Measurements from ENCODE around the gene OSBPL1A.

The OSBPL1A gene

DNA sequence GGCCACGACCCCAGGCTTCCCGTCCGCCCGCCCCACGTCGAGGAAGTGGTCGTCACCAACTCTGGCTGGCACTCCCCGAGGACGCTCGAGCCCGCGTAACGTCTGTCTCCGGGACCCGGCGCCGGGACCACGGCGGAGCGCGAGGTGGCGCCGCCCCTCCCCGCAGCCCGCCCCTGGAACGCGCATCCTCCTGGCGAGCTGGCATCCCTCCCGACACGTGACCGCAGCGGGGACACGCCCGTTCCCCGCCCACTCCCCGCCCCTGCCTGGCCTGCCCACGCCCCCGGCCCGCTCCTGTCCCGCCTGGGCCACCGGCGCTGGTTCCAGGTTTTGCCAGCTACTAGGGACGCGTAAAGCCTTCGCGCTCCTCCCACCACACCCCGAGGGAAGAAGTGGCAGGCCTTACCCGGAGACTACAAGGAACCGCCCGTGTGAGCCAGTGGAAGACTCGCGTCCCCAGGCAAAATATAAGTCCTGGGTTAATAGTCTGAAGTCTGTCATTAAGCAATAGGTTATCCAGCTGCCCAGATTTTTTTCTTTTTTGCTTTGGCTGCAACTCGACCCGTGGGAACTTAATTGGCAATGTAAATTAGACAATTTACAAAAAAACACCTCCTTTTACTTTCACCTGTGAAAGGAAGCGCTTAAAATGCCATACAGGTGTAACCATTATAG, at the start of gene OSBPL1A:
OSBPL1A (minus strand) TSS at position 131 of the 675 bp plus-strand sequence. CDS start 20,291 bp downstream, outside the sequence.
- peak; percentile 99 for DNase-seq

- DNase-seq = no peak
These were observed 49.4 kb upstream of the OSBPL1A start for GRCh38 chr18:24446953-24447538.

GRCh38 chr18:24446453-24446852, 48.8 kb upstream of the OSBPL1A start:
- DNase-seq = no peak

DNA sequence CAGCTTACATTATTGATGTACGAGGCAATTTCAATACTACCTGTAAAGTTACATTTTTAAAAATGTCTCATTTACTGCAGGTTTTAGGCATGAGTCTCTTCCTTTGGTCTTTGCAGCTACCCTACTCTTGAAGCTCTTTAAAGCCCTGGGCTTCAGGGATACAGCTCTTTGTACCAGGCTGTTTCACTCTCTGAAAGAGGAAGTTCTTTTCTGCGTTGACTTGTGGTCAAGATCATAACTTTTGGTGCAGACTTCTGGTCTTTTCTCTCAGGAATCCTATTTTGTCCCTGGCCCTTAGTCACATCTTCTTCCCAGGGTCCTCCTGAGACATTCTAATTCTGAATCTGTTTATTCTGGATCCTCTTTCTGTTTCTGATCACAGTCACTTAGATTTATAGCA, 46.2 kb upstream of the OSBPL1A start:
- DNase-seq = peak; percentile 92

GRCh38 chr18:24436939-24437338, 39.3 kb upstream of the OSBPL1A start:
- DNase-seq = no peak

DNA sequence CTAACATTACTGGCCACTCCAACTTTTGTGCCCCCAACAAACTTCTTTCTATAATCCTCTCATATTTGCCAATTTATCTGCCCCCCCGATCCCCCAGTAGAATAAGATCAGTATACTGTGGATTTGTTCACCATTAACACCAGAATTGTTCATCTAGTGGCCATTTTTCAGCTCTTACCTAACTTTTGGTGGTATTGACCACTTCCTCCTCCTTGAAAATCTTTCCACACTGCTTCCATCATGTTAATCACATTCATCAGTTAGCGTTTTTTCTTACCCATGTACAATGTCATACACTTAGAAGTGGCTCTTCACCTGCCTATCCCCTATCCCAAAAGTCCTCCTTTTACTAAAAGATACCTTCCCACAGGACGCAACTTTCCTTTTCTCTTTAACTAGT, 35.0 kb upstream of the OSBPL1A start:
- no peak for DNase-seq

DNA sequence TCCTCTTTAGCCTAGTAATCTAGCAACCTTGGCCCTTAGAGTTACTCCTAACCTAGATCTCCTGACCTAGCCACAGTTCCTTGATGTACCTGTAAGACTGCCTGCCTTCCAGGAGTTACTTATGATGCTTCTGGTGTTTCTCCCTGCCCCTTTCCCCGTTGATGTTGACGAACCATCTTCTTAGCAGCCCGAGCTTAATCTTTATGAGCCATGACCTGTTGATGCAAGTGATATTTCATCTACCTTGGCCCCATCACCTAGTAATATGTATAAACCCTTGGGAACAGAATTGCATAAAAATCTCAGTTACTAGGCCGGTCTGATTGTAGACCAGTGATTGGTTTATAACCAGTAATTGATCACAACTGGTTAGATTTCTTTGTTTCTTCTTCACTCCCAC, 31.6 kb upstream of the OSBPL1A start:
- DNase-seq = no peak

DNA sequence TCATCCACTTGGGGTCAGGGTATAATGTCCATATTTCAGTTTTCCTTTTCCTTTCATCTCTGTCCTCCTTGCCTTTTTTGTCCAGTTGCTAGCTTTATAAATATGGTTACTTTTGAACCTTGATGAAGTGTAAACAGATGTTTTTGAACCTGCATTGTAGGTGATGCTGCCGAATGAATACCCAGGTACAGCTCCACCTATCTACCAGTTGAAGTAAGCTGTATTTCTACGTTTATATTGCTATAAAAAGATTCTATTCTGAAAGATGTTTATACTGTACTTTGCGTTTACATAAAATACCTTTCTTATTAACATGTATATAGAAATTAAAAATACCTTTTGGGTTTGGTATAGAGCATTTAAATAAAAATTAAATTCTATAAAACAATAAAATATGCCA, 31.1 kb upstream of the OSBPL1A start:
- DNase-seq = peak; percentile 31

GRCh38 chr18:24427484-24427883, 29.9 kb upstream of the OSBPL1A start:
- peak; percentile 70 for DNase-seq

- DNase-seq = peak; percentile 96
These were observed 29.0 kb upstream of the OSBPL1A start, which contains the start of gene IMPACT for GRCh38 chr18:24426398-24427294. Gene IMPACT, plus strand, starts transcription at chr18:24426670. Its CDS starts 87 bp downstream, at chr18:24426757.

DNA sequence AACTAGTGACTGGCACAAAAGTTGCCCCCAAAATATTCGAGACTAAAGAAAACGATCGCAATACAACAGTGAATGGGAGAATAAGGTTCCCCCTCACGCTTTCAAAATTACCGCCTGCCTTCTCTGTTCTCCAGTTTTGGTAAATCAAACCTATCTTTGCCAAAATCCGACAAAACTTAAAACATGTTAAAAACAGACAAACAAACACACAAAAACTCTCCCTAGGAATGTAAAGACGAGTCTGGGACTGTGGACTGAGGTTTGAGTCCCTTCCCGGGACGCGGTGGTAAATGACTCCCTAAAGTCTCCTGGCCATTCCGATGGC, 28.4 kb upstream of the OSBPL1A start:
- no peak for DNase-seq

DNA sequence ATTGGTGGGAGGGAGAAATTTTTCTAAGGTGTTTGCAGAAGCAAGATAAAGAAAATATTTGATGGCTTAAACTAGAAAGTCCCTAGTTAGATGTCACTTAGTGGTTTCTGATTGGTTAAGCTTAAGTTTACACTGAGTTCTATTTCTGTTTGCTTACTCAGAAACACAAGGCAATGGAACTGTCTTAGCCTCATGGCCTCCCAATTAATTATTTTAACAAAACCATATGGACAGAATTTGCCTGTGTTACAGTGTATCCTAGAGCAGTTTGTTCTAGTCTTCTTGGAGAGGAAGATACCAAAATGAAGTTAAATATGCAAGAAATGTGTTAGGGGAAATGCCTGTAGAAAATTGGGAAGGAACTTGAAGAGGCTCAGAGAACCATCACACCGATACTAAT, 24.2 kb upstream of the OSBPL1A start:
- DNase-seq = no peak

GRCh38 chr18:24420551-24420950, 22.9 kb upstream of the OSBPL1A start:
- DNase-seq = no peak

DNA sequence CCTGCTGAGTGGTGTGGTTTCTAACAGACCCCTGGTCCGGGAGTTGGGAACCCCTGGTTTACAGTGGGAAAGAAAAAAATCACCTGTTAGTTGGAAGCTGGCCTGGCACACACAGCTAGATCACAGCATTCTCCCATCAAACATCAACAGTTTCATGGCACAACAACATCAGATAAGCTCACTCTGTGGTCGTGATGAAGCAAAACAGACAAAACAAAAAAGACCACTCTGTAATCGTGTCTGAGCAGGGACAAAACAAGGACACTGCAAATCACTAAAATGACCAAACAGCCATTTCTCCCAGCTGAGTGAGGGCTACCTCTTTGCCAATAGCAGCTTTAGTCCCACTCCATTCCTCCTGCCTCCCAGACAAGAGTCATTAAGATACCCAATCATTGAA, 19.9 kb upstream of the OSBPL1A start:
- peak; percentile 79 for DNase-seq

- no peak for DNase-seq
These were observed 16.9 kb upstream of the OSBPL1A start for GRCh38 chr18:24414349-24415003.

DNA sequence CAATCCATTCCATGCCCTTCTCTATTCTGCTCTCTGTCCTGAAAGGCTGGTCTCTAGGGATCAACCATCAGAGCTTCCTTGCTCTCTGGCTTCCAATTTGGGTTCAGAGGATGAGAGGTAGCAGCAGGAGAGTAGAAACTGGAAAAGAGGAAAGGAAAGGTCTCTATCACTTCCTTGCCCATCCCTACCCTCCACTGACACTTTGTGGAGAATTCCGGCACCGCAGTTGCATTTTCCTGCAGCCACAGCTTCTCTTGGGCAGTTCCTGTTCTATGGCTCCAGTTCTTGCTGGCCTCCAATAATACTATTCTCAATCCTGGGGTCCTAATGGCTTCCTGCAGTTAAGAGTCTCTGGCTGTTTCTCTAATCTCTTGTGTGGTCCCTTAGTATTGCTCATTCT, 15.5 kb upstream of the OSBPL1A start:
- peak; percentile 29 for DNase-seq

DNA sequence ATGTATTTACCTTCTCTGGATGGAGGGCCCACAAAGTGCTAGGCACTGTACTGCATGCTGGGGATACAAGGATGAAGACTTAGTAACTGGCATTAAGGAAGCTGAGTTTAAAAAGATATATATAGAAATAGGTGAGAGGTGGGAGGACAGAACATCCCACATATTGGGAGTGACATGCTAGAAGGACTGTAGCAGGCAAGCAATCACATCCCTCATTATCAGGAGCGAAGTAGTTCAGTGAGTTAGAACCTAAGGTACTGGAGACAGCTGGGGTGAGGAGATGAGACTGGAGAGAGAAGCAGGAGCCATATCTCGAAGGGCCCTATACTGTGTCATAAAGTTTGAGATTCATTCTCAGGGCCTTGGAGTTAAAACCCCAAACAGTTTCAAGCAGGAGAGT, 10.9 kb upstream of the OSBPL1A start:
- no peak for DNase-seq

- no peak for DNase-seq
These were observed 7.0 kb upstream of the OSBPL1A start for GRCh38 chr18:24404591-24404990.

DNA sequence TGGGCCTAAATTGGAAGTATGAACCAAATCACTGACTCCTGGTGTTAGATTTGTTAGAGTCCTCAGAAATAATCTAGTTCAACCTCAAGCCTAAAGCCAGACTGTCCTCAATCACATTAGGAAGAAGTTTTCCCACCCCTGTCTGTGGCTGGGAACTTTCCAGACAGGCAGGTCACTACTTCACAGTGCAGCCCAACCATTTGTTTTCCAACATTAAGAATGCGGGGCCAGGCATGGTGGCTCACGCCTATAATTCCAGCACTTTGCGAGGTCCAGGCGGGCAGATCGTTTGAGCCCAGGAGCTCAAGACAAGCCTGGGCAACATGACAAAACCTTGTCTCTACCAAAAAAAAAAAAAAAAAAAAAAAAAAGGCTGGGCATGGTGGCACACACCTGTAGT, 5.5 kb upstream of the OSBPL1A start:
- DNase-seq = no peak

DNA sequence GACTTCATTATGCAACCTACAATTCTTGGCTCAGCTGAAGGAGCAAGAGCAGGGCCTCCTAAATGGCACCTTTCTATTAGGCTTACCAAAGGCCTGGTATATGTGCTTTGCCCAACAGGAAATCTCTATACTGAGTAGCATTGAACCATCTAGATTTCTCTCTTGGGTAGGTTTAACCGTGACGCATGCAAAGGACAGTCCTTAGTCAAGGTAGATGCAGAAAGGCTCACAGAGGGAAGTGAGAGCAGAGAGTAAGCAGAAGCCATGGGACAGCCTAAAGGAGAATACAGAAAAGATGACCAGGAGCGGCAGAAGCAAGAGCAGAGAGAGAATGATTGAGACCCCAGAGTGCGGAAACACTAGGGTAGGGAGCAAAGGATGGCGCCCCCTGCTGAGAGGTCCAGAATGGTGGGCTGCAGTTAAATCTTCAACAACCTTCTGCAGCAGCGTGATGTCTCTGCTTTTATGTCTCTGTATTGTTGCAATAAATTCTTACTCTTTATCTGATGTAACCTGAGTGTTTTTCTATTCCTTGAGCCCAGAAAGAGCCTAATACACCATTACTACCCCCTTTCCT, 4.7 kb upstream of the OSBPL1A start:
- DNase-seq = peak; percentile 38

GRCh38 chr18:24400587-24400986, 3.0 kb upstream of the OSBPL1A start:
- no peak for DNase-seq

- no peak for DNase-seq
These were observed 916 bp upstream of the OSBPL1A start for GRCh38 chr18:24398540-24398939.

DNA sequence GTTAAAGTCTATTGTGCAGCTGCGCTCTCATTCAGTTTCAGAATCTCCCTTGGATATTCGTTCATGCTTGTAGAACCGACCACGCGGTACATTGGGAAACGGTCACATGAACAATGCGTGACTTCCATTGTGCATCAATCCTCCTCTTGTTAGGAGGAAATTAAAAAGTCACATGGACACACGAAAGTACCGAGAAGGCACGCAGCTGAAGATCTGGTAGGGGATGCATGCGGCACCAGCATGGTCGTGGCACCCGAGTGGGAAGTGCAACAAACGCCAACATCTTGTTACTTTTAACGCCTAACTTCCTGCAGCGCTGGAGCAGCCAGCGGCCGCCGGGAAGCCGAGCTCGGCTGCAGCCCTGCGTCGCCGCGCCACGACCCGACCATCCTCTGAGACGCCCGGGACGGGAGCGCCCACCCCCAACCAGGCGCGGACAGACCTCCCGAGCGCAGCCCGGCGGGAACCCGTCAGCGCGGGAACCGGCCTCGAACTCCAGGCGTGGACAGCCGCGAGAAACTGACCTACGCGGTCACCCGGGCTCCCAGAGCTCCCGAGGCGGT, 412 bp downstream of the OSBPL1A start:
- peak; percentile 91 for DNase-seq

All from OCI-M1 (cell line).